BLaER1 treated with 17β-estradiol and CSF1 and Interleukin-3, amounts not matched to agents 10 nM and 100 nM (cell line): ENCODE measurements around the gene ACOT4.

Experiments
- H3K27ac ChIP-seq, 11 experiments: shearing (Covaris generic); formaldehyde crosslinking; 2 replicates each; pipeline ENCODE4 v1.8.1; 2022
- H3K27me3 ChIP-seq, 11 experiments: shearing (Covaris generic); formaldehyde crosslinking; 2 replicates each; pipeline ENCODE4 v1.8.1; 2022
- H3K36me3 ChIP-seq, 11 experiments: shearing (Covaris generic); formaldehyde crosslinking; 2 replicates each; pipeline ENCODE4 v1.8.1; 2022
- H3K4me1 ChIP-seq, 10 experiments: shearing (Covaris generic); formaldehyde crosslinking; 2 replicates each; pipeline ENCODE4 v1.8.1; 2022
- H3K4me2 ChIP-seq, 11 experiments: shearing (Covaris generic); formaldehyde crosslinking; 2 replicates each; pipeline ENCODE4 v1.8.1; 2022
- H3K4me3 ChIP-seq, 10 experiments: shearing (Covaris generic); formaldehyde crosslinking; 2 replicates each; pipeline ENCODE4 v1.8.1; 2022
- H3K9ac ChIP-seq, 11 experiments: shearing (Covaris generic); formaldehyde crosslinking; 2 replicates each; pipeline ENCODE4 v1.8.1; 2022
- H3K9me3 ChIP-seq, 11 experiments: shearing (Covaris generic); formaldehyde crosslinking; replicated peaks in 1 of 11; 2 replicates each; pipeline ENCODE4 v1.8.1; 2022
- H4K20me1 ChIP-seq, 11 experiments: shearing (Covaris generic); formaldehyde crosslinking; 2 replicates each; pipeline ENCODE4 v1.8.1; 2022
- Cebpa-rat ChIP-seq, 11 experiments: shearing (Covaris generic); IDR thresholded peaks; 2 replicates each; pipeline ENCODE4 v1.8.1; 2022

Gene ACOT4

GRCh38 chr14:73644531-73645247, 53.0 kb downstream of the ACOT4 start, which contains the start of gene DNAL1:
TSS of gene DNAL1 (plus strand) at chr14:73644986. CDS start at chr14:73645040, 54 bp downstream.
- Histone ChIP-seq H3K9ac (peak within 1 kb of the TSS; percentile 70 to 89 (median 81)), H3K4me3 (peak within 1 kb of the TSS; percentile 71 to 94 (median 82)), H3K27ac (peak within 1 kb of the TSS; percentile 67 to 82 (median 79)), H3K4me2 (peak within 1 kb of the TSS; percentile 81 to 96 (median 94)), H4K20me1 (no peaks in the 10 kb centered on the region), H3K36me3 (no peaks in the 10 kb centered on the region), H3K27me3 (no peaks in the 10 kb centered on the region), H3K4me1 (peaks cover 9 to 19% (median 16%) of the 10 kb centered on the region in 10 experiments), H3K9me3 (no peaks in the 10 kb centered on the region)
- TF ChIP-seq Cebpa-rat (IDR thresholded peaks at IDR 0.05) = no peak

GRCh38 chr14:73645248-73645610, 53.6 kb downstream of the ACOT4 start:
- Histone ChIP-seq H3K27ac (peak overlapping the region; percentile 67 to 82 (median 79); a peak in 20 of 22 replicates), H3K4me3 (peak overlapping the region; percentile 71 to 94 (median 82)), H4K20me1 (no peaks in the 10 kb centered on the region), H3K9me3 (no peaks in the 10 kb centered on the region), H3K9ac (peak overlapping the region; percentile 70 to 89 (median 81)), H3K4me1 (peaks cover 9 to 19% (median 16%) of the 10 kb centered on the region in 10 experiments), H3K4me2 (peak overlapping the region; percentile 81 to 96 (median 94)), H3K27me3 (no peaks in the 10 kb centered on the region), H3K36me3 (no peaks in the 10 kb centered on the region)
- no peak for TF ChIP-seq Cebpa-rat (IDR thresholded peaks at IDR 0.05)
